ENCODE data around the gene GIT2. TPM values are rescaled to one million over a fixed set of nuclear protein-coding genes. Genes with fewer than 3 reads are reported as not detected.

GIT2 gene
- total and polyA plus RNA-seq, 2 of the 13 experiments (the other 11 are each of a cell fraction or from before 2014, with no cell fraction given): 18.4 to 19.8 TPM

- POLR2A ChIA-PET: no interaction called here
- Histone ChIP-seq H4K20me1 (ENCODE audit: insufficient read depth, low read length) (no peaks in the 10 kb centered on the region), H3K4me2 (ENCODE audit: low read depth, low read length) (no peak overlapping the region), H3K27ac (ENCODE audit: extremely low read length, insufficient read depth, low read length) (no peak overlapping the region), H3K27me3 (ENCODE audit: control insufficient read depth in 1 of 2, insufficient read depth in 2 of 2, low read length in 2 of 2) (no peaks in the 10 kb centered on the region), H3K4me3 (replicated peaks in 1 of 3; ENCODE audit: insufficient read depth in 1 of 3, low read depth in 2 of 3, low read length in 3 of 3) (no peak overlapping the region), H3K36me3 (replicated peaks in 1 of 2; ENCODE audit: control insufficient read depth in 1 of 2, insufficient read depth in 2 of 2, low read length in 2 of 2) (peaks cover 21 to 50% of the 10 kb centered on the region in 2 experiments; a peak in 4 of 5 replicates), H3K9me3 (ENCODE audit: low read length) (no peaks in the 10 kb centered on the region), H3K4me1 (ENCODE audit: insufficient read depth, low read length) (no peaks in the 10 kb centered on the region), H2AFZ (ENCODE audit: low read length) (no peak overlapping the region), H3K79me2 (ENCODE audit: insufficient read depth, low read length) (no peaks in the 10 kb centered on the region), H3K9ac (ENCODE audit: insufficient read depth, low read depth, low read length) (no peak overlapping the region)
- WGBS (ENCODE audit: low lambda C conversion rate): 97% methylated on average over 8 of the region's 8 CpGs
- intact Hi-C loops (cut with micrococcal nuclease; ENCODE audit: unreplicated experiment) (no loop called here), in situ Hi-C loops (cut with HindIII; ENCODE audit: extremely low pct_ligation_motif_present, low pct_unique_long_range_greater_than_20kb) (no loop called here)
- BruUV-seq (replicated peaks): no TSS peak
- FAIRE-seq (no peak), ATAC-seq (no peak), DNase-seq (ENCODE audit: low spot score) (no peak)
- CTCF ChIA-PET (ENCODE audit: low intra/inter-chr PET ratio, low total read pairs): no interaction called here
- TF ChIP-seq ZNF280D (CRISPR knock-in tag; IDR thresholded peaks at IDR 0.05) (no peak), ZMAT3 (CRISPR knock-in tag; conservative IDR thresholded peaks at IDR 0.05) (no peak), ZNF503 (CRISPR knock-in tag; IDR thresholded peaks at IDR 0.05) (no peak), SP4 (CRISPR knock-in tag; IDR thresholded peaks at IDR 0.05) (no peak), RFX3 (CRISPR knock-in tag; IDR thresholded peaks at IDR 0.05) (no peak), RORA (CRISPR knock-in tag; IDR thresholded peaks at IDR 0.05) (no peak), KLF12 (CRISPR knock-in tag; IDR thresholded peaks at IDR 0.05; ENCODE audit: borderline replicate concordance) (no peak)
- TF ChIP-seq, protein P1, sequence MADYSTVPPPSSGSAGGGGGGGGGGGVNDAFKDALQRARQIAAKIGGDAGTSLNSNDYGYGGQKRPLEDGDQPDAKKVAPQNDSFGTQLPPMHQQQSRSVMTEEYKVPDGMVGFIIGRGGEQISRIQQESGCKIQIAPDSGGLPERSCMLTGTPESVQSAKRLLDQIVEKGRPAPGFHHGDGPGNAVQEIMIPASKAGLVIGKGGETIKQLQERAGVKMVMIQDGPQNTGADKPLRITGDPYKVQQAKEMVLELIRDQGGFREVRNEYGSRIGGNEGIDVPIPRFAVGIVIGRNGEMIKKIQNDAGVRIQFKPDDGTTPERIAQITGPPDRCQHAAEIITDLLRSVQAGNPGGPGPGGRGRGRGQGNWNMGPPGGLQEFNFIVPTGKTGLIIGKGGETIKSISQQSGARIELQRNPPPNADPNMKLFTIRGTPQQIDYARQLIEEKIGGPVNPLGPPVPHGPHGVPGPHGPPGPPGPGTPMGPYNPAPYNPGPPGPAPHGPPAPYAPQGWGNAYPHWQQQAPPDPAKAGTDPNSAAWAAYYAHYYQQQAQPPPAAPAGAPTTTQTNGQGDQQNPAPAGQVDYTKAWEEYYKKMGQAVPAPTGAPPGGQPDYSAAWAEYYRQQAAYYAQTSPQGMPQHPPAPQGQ (CRISPR knock-in tag; IDR thresholded peaks at IDR 0.05; ENCODE audit: borderline replicate concordance): no peak
- TF ChIP-seq, protein P2, sequence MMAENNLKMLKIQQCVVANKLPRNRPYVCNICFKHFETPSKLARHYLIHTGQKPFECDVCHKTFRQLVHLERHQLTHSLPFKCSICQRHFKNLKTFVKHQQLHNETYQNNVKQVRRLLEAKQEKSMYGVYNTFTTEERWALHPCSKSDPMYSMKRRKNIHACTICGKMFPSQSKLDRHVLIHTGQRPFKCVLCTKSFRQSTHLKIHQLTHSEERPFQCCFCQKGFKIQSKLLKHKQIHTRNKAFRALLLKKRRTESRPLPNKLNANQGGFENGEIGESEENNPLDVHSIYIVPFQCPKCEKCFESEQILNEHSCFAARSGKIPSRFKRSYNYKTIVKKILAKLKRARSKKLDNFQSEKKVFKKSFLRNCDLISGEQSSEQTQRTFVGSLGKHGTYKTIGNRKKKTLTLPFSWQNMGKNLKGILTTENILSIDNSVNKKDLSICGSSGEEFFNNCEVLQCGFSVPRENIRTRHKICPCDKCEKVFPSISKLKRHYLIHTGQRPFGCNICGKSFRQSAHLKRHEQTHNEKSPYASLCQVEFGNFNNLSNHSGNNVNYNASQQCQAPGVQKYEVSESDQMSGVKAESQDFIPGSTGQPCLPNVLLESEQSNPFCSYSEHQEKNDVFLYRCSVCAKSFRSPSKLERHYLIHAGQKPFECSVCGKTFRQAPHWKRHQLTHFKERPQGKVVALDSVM (CRISPR knock-in tag; IDR thresholded peaks at IDR 0.05): no peak
Measured at GRCh38 chr12:109959411-109960093, 36.6 kb downstream of the GIT2 start.

Data from HepG2 (cell line).